HG02678 (cell line): ENCODE measurements around the gene RAD51B.

Experiments
- ATAC-seq: cut with Tn5 transposase; IDR thresholded peaks from one replicate; pipeline ENCODE4 v1.9.1; 2021; ENCODE audit warnings: mild to moderate bottlenecking, moderate library complexity; ENCODE audit not compliant: unreplicated experiment

RAD51B gene

GRCh38 chr14:68527329-68527851, 707.8 kb downstream of the RAD51B start:
- ATAC-seq: no peak

- no peak for ATAC-seq
Observed at GRCh38 chr14:68528040-68528687, 708.6 kb downstream of the RAD51B start.

- ATAC-seq: no peak
Observed at GRCh38 chr14:68530443-68530842, 710.9 kb downstream of the RAD51B start.

- ATAC-seq: no peak
Observed at GRCh38 chr14:68532496-68532895, 712.9 kb downstream of the RAD51B start.

GRCh38 chr14:68534276-68534675, 714.7 kb downstream of the RAD51B start:
- no peak for ATAC-seq

- no peak for ATAC-seq
Observed at GRCh38 chr14:68535404-68536017, 715.9 kb downstream of the RAD51B start.

GRCh38 chr14:68536018-68536410, 716.4 kb downstream of the RAD51B start:
- no peak for ATAC-seq

- ATAC-seq: no peak
Observed at GRCh38 chr14:68538639-68539038, 719.1 kb downstream of the RAD51B start.

GRCh38 chr14:68539241-68539737, 719.7 kb downstream of the RAD51B start:
- no peak for ATAC-seq

GRCh38 chr14:68539789-68540188, 720.2 kb downstream of the RAD51B start:
- ATAC-seq: no peak

GRCh38 chr14:68541178-68541896, 721.8 kb downstream of the RAD51B start:
- ATAC-seq: no peak

GRCh38 chr14:68542346-68542745, 722.8 kb downstream of the RAD51B start:
- ATAC-seq: no peak

GRCh38 chr14:68543516-68543915, 723.9 kb downstream of the RAD51B start:
- ATAC-seq: no peak

- no peak for ATAC-seq
Observed at GRCh38 chr14:68544081-68544892, 724.7 kb downstream of the RAD51B start.

- ATAC-seq: no peak
Observed at GRCh38 chr14:68546839-68547238, 727.3 kb downstream of the RAD51B start.

- ATAC-seq: no peak
Observed at GRCh38 chr14:68547305-68548193, 728.0 kb downstream of the RAD51B start.

GRCh38 chr14:68548194-68549076, 728.9 kb downstream of the RAD51B start:
- no peak for ATAC-seq

GRCh38 chr14:68550338-68550715, 730.7 kb downstream of the RAD51B start:
- no peak for ATAC-seq
